AG04449 (cell line): Measurements from ENCODE around the gene ARHGDIA.

Experiments used
- CTCF ChIA-PET: fragments of 350-600 bp; formaldehyde crosslinking; extraction: SDS; loops from one replicate; lab custom pipeline; 2021; ENCODE audit warnings: antibody characterized with exemption; lab: Yijun Ruan, JAX
- POLR2A ChIA-PET: fragments of 400-600, 350-600 bp; formaldehyde crosslinking; extraction: SDS; loops from one replicate; lab custom pipeline; 2020; ENCODE audit warnings: antibody characterized with exemption, inconsistent platforms; lab: Yijun Ruan, JAX
- DNase-seq: peaks from one replicate; pipeline ENCODE4 v3.0.0-alpha.2; 2010; ENCODE audit warnings: low read depth, low spot score
- H3K4me3 ChIP-seq: 2 replicates; pipeline ENCODE4 v1.5.1; 2011; ENCODE audit warnings: low read depth, mild to moderate bottlenecking, control low read depth, low read length
- TF ChIP-seq, protein P1 (sequence below): IDR thresholded peaks from one replicate; pipeline ENCODE4 v1.5.1; 2011; ENCODE audit warnings: mild to moderate bottlenecking, moderate library complexity, low read length, control low read depth, inconsistent platforms; ENCODE audit not compliant: insufficient read depth; ENCODE audit errors: missing control alignments

ARHGDIA gene

DNA sequence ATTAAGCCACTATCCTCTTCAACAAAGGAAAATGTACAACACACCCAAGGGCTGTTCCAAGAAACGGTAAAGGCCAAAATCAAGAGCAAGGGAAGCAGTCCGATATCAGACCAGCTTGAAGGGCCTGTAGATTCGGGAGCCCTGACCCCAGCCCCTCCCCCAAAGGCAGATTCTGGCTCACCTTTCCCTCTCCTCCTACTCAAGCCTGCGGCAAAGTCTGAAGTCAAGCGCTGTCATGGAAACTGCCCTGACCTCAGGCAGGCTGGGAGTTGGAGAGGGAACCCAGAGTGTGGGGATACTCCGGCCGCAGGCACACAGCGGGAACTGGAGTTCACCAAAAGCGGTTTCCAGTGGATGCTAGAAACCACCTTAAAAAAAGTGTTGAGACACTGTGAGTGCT, 18.5 kb upstream of the ARHGDIA start:
- ChIA-PET CTCF (no interaction called here), POLR2A (no interaction called here)
- no peak for DNase-seq
- H3K4me3 ChIP-seq: peak overlapping the region; percentile 23
- TF ChIP-seq, protein P1, sequence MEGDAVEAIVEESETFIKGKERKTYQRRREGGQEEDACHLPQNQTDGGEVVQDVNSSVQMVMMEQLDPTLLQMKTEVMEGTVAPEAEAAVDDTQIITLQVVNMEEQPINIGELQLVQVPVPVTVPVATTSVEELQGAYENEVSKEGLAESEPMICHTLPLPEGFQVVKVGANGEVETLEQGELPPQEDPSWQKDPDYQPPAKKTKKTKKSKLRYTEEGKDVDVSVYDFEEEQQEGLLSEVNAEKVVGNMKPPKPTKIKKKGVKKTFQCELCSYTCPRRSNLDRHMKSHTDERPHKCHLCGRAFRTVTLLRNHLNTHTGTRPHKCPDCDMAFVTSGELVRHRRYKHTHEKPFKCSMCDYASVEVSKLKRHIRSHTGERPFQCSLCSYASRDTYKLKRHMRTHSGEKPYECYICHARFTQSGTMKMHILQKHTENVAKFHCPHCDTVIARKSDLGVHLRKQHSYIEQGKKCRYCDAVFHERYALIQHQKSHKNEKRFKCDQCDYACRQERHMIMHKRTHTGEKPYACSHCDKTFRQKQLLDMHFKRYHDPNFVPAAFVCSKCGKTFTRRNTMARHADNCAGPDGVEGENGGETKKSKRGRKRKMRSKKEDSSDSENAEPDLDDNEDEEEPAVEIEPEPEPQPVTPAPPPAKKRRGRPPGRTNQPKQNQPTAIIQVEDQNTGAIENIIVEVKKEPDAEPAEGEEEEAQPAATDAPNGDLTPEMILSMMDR: no peak

DNA sequence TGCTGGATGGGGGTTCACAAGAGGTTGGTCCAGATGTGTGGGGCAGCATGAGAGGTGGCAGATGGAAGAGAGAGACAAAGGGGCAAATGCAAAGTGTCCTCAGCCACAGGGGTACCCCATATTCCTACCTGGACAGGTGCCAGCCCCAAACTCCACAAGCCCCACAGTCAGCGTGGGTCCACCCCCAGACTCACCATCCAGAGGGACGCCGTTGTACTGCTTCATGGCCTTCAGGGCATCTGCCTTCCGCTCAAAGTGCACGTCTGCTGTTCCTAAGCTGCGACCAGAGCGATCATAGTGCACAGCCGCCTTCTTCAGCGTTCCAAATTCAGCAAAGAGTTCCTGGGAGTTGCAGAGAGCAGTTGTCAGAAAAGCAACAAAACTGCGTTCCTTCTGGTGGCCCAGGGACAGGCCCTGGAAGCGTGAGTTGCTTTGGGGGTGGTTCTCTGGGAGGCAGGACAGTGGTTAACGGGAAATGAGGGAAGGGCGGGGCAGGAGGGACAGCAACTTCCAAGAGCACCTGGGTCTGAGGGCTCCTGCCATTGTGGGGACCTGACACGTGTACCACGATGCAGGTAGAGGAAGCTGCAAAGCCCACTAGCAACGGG, 18.0 kb upstream of the ARHGDIA start:
- ChIA-PET CTCF (interaction anchor here (0.9 kb wide), 1 partner anchor 20 kb away, joined by 3 read pairs; no protein-coding TSS in a partner anchor), POLR2A (no interaction called here)
- DNase-seq: no peak
- H3K4me3 ChIP-seq: no peak overlapping the region
- TF ChIP-seq, protein P1: no peak

DNA sequence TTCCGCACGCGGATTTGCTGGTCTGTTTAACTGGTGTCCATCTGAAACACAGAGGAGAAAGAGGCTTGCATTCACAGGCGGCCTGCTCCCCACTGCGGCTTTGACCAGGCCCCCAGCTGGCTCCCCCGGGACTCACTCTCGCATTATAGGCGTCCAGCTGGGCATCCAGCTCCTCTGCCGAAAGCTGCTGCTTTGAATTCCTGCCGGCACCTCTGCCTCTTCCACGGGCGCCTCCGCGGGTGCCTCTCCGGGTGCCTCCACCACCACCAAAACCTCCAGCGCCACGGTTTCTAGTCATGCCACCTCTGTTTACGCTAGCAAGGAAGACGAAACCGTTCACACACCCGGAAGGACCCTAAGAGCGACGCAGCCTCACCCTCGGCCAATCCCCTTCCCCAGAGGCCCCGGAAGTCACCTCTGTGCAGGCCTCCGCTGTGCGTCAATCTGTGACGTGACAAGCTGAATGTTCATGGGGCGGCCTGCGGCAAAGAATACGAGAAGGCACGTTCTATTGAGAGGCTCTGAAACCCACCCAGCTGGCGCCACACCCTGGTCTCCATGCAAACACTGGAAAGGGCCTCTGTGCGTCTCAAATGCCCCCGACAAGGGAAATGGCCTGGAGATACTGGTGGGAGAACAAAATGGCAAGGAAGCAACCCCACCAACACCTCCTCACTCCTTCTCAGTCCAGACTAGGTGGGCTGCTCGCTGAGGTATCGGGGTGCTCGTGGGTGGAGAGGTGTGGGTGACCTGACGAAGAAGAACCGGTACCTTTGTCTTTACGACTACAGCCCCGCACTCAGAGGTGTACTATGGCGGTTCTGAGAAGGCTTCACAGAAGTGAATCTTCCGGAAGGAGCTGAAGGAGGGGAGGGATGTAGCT, 17.2 kb upstream of the ARHGDIA start:
- no peak overlapping the region for H3K4me3 ChIP-seq
- TF ChIP-seq, protein P1: no peak
- ChIA-PET CTCF (interaction anchor here (0.9 kb wide), 1 partner anchor 19 kb away, joined by 3 read pairs; no protein-coding TSS in a partner anchor), POLR2A (interaction anchor here (0.6 kb wide), 1 partner anchor 49 kb away, joined by 3 read pairs; no protein-coding TSS in a partner anchor)
- no peak for DNase-seq

DNA sequence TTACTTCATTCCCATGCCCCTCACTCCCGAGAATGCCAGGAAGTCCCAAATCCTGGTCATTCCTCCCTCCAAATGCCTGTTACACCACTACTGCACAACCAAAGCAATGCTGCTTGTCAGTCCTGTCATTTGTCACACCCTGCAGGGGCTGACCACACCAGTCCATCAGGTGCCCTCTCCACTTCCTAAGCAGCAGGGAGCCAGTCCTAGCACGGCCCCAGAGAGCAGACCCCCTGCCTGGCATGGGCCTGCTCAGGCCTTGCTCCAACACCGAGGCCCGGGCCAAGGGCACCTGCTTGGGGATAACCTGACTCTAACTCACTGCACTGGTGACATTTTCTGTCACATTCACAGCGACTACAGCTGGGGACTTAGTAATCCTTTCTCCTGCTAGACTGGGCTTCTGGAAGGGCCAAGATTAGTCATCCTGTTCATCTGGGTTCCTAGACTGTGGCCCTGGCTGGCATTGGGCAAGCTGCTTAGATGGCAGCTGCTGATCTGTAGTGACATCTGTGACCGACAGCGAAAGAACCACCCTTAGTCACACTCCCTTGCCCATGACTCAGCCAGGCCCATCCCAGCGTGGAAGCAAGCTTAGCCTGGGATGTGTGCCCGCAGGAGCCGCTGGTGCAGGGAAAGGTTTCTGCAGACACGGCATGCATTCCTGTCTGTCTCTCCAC, 14.9 kb upstream of the ARHGDIA start:
- TF ChIP-seq, protein P1: no peak
- no peak overlapping the region for H3K4me3 ChIP-seq
- ChIA-PET POLR2A (interaction anchor here (1.2 to 1.6 kb wide), 2 partner anchors 8 to 14 kb away, joined by 3 to 4 read pairs; no protein-coding TSS in a partner anchor), CTCF (no interaction called here)
- no peak for DNase-seq

DNA sequence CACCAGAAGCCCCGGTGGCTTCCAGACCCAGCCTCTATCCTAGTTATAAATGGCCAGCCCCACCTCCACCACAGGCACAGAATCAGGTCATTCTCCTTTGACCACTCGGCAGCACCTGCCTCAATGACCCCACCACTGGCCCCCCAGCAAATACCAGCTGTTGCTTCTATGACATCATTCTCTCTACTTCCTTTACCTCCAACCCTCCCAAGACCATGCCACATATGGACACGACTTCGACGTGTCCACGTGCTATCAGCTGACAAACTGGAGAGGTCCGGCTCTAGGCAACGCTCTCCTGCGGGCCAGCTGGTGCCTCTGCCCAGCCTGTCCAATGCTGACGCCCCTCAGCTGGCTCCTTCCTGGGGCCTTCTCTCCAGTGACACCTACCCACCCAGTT, 14.3 kb upstream of the ARHGDIA start:
- H3K4me3 ChIP-seq: no peak overlapping the region
- ChIA-PET POLR2A (interaction anchor here (0.7 kb wide), 1 partner anchor 51 kb away, joined by 3 read pairs; the partner anchor contains the start of gene PYCR1), CTCF (no interaction called here)
- no peak for DNase-seq
- TF ChIP-seq, protein P1: no peak
